GM18870 (cell line): ENCODE measurements around the gene IER3.

ENCODE experiments used
- ATAC-seq: cut with Tn5 transposase; IDR thresholded peaks from one replicate; pipeline ENCODE4 v1.9.1; 2021; ENCODE audit warnings: moderate library complexity; ENCODE audit not compliant: unreplicated experiment

IER3 gene

GRCh38 chr6:30749554-30750378, 5.4 kb upstream of the IER3 start:
- no peak for ATAC-seq

GRCh38 chr6:30748851-30749540, 4.6 kb upstream of the IER3 start:
- ATAC-seq = no peak

- no peak for ATAC-seq
These were observed 3.8 kb upstream of the IER3 start for GRCh38 chr6:30747902-30748769.

- no peak for ATAC-seq
These were observed 2.9 kb upstream of the IER3 start for GRCh38 chr6:30747300-30747687.

GRCh38 chr6:30743099-30744053, 971 bp downstream of the IER3 start:
- ATAC-seq = no peak

GRCh38 chr6:30742316-30743098, 1.8 kb downstream of the IER3 start, which contains the start of gene FLOT1:
Gene FLOT1 (minus strand): TSS chr6:30742687. CDS start chr6:30742189, 498 bp downstream.
- no peak for ATAC-seq

GRCh38 chr6:30741789-30742315, 2.5 kb downstream of the IER3 start:
- no peak for ATAC-seq

- no peak for ATAC-seq
These were observed 3.1 kb downstream of the IER3 start for GRCh38 chr6:30741063-30741779.

GRCh38 chr6:30740540-30740870, 3.8 kb downstream of the IER3 start:
- no peak for ATAC-seq

- ATAC-seq = no peak
These were observed 5.8 kb downstream of the IER3 start for GRCh38 chr6:30738532-30738931.

GRCh38 chr6:30735668-30736314, 8.6 kb downstream of the IER3 start:
- ATAC-seq = no peak

- ATAC-seq = no peak
These were observed 12.0 kb downstream of the IER3 start for GRCh38 chr6:30732237-30732943.

GRCh38 chr6:30730601-30731435, 13.5 kb downstream of the IER3 start:
- ATAC-seq = no peak

- no peak for ATAC-seq
These were observed 16.3 kb downstream of the IER3 start for GRCh38 chr6:30727920-30728553.

- no peak for ATAC-seq
These were observed 17.6 kb downstream of the IER3 start for GRCh38 chr6:30726506-30727413.
